HG02885 (cell line): Measurements from ENCODE around the gene EID2B.

Experiments used
- ATAC-seq: cut with Tn5 transposase; IDR thresholded peaks from one replicate; pipeline ENCODE4 v1.9.1; 2021; ENCODE audit warnings: mild to moderate bottlenecking; ENCODE audit not compliant: unreplicated experiment, poor library complexity

The EID2B gene

GRCh38 chr19:39533791-39534190 is 1.1 kb upstream of the EID2B start:
- no peak for ATAC-seq

- ATAC-seq = peak; percentile 3
Observed at GRCh38 chr19:39533003-39533512, 406 bp upstream of the EID2B start.

- no peak for ATAC-seq
Observed at GRCh38 chr19:39531834-39532232, 819 bp downstream of the EID2B start.

DNA sequence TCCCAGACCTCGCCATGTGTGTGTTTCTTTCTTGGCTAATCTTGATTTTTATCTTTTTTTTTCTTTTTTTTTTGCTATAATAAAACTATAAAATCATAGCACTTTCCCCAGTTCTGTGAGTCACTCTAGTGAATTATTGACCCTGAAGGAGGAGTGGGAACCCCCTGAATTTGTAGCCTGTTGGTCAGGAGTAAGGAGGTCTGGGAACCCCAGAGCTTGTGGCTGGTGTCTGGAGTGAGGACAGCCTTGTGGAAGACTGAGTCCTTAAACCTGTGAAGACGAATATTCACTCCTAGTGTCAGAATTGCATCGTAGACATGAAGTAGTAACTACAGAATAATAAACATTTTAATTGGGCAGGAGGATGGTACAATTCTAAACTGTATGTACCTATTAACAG is 7.4 kb downstream of the EID2B start:
- no peak for ATAC-seq

GRCh38 chr19:39524495-39524894 is 8.2 kb downstream of the EID2B start:
- no peak for ATAC-seq

- no peak for ATAC-seq
Observed at GRCh38 chr19:39520541-39521484, 11.8 kb downstream of the EID2B start.

- ATAC-seq = no peak
Observed at GRCh38 chr19:39518975-39519374, 13.7 kb downstream of the EID2B start.

GRCh38 chr19:39518458-39518857 is 14.2 kb downstream of the EID2B start:
- no peak for ATAC-seq

GRCh38 chr19:39517432-39517831 is 15.2 kb downstream of the EID2B start:
- ATAC-seq = no peak

DNA sequence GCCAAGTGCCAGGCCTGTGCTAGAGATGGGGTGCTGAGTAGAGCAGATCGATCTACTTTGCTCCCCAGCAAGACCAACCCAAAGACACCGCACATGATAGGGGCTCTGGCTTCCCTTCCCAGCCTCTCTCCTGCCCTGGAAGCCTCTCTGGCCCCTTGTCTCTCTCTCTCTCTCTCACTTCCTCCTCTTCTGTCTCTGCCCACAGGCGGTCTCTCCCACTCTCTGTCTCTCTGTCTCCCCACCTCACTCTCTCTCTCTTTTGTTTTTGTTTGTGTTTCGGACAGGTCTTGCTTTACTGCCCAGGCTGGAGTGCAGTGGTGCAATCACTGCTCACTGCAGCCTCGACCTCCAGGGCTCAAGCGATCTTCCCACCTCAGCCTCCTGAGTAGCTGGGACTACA is 16.4 kb downstream of the EID2B start:
- no peak for ATAC-seq

DNA sequence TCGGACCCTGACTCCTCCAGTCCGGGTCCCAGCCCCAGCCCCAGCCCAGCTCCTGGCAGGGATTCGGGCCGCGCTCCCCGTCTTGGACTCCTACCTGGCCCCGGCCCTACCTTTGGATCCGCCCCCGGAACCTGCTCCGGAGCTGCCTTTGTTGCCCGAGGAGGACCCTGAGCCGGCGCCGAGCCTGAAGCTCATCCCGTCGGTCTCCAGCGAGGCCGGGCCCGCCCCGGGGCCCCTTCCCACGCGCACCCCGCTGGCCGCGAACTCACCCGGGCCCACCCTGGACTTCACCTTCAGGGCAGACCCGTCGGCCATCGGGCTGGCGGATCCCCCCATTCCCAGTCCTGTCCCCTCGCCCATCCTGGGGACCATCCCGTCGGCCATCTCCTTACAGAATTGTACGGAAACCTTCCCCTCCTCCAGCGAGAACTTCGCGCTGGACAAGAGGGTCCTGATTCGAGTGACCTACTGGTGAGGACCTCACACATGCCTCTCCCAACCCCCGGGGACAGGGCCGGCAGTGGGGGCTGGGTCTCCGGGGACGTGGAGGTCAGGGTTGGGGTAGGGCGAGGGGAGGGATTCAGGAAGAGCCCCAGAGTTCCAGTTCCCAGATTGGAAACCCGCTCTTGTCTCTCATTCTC is 17.0 kb downstream of the EID2B start:
- ATAC-seq = no peak

DNA sequence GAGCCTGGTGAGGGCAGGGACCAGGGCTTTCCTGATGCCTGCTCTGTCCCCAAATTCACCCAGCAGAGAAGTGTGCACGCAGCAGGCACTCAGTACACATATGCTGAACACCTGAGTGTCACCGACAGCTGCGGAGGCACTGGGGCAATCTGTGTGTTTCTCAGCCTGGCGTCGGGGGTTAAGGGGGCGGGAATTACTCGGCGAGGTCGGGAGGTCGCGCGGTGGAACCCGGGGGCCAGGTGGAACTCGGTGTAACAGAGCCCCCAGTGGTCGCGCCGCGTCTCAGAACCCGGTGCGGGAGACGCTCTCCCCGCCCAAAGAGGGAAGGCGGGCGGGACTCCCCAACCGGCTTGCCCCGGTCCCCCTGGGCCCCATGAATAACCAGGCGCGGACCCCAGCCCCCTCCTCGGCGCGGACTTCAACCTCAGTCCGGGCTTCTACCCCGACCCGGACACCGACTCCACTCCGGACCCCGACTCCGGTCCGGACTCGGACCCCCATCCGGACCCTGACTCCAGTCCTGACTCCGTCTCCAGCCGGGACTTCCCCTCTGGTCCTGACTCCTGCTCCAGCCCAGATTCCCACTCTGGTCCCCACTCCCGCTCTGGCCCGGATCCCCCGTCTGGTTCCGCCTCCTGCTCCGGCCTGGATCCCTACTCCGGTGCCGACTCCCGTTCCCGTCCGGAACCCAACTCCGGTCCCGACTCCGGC is 17.7 kb downstream of the EID2B start, which contains the start of gene SELENOV:
Gene SELENOV, plus strand, starts transcription at position 300 of the 711 bp plus-strand sequence. Its CDS starts 74 bp downstream, at position 374.
- ATAC-seq = no peak

DNA sequence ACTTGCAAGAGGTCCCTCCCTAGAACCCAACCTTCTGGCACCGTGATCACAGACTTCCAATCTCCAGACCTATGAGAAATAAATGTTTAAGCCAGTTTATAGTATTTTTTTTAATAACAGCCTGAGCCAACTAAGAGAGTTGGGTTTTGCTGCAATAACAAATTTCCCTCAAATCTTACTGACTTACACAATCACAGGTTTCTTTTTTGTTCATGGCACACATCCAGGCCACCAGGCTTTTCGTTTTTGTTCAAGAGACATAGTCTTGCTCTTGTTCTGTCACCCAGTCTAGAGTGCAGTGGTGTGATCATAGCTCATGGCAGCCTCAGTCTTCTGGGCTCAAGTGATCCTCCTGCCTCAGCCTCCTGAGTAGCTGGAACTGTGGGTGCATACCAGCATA is 19.7 kb downstream of the EID2B start:
- no peak for ATAC-seq

GRCh38 chr19:39509233-39509632 is 23.4 kb downstream of the EID2B start:
- no peak for ATAC-seq

DNA sequence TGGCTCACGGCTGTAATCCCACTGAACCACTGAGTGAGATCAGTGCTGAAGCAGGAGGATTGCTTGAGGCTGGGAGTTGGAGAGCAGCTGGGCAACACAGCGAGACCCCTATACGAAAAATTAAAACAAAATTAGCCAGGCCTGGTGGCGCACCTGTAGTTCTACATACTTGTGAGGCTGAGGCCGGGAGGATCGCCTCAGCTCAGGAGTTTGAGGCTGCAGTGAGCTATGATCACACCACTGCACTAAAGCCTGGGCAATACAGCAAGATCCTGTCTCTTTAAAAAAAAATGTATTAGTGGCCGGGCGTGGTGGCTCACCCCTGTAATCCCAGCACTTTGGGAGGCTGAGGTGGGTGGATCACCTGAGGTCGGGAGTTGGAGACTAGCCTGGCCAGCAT is 24.0 kb downstream of the EID2B start:
- ATAC-seq = no peak

GRCh38 chr19:39507715-39508364 is 24.8 kb downstream of the EID2B start:
- ATAC-seq = no peak

DNA sequence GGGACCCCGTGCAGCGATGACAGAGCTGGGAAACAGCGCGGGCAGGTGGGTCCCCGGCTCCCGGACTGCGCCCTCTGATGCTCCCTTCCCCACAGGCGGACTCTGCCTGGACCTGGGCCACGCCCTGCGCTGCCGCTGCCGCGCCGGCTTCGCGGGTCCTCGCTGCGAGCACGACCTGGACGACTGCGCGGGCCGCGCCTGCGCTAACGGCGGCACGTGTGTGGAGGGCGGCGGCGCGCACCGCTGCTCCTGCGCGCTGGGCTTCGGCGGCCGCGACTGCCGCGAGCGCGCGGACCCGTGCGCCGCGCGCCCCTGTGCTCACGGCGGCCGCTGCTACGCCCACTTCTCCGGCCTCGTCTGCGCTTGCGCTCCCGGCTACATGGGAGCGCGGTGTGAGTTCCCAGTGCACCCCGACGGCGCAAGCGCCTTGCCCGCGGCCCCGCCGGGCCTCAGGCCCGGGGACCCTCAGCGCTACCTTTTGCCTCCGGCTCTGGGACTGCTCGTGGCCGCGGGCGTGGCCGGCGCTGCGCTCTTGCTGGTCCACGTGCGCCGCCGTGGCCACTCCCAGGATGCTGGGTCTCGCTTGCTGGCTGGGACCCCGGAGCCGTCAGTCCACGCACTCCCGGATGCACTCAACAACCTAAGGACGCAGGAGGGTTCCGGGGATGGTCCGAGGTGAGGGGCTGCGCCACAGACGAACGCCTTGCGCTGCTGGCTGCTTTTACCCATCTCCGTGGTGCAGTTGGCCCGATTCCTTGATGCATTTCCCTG is 25.5 kb downstream of the EID2B start:
- ATAC-seq = peak; percentile 69

DNA sequence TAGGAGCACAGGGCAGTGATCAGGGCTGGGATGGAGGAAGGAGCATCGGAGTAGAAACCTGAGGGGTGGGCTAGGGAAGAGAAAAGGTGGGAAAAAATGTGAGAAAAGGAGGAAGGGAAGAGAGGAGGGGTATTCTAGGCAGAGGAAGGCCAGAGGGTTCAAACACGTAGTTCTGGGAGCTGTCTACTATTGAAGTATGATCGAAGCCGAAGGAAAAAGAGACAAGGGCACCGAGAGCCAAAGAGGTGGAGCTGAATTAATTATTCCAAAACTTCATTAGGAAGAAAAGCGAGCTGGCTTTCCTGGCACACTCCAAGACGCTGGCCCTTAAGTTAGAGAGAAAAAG is 26.1 kb downstream of the EID2B start:
- no peak for ATAC-seq

DNA sequence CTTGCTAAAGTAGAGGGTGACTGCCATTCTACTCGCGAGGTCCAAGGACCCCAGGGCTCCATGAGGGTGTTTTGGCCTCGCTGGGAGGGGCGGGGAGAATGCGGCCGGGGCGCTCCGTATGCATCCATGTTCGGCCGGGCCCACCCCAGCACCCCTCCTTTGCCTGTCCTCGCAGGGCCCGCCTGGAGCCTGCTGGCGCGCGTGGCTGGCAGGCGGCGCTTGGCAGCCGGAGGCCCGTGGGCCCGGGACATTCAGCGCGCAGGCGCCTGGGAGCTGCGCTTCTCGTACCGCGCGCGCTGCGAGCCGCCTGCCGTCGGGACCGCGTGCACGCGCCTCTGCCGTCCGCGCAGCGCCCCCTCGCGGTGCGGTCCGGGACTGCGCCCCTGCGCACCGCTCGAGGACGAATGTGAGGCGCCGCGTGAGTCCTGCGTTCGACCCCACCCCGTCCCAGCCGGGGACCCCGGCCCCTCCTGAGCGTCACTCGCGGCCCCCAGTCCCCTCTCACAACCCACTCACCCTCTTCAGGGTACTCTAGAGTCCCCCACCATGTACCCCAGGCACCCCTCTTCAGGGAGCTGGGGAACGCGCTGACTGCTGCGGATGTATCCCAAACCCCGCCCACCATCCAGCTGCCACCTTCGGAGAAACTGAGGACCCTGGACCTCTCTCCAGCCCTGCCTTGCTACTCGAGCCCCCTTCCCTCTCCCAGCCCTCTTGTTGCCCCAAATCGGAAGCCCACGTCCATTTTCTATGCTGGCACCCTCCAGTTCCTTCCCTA is 29.8 kb downstream of the EID2B start:
- peak; percentile 43 for ATAC-seq
